ENCODE data around the gene PTTG1.

PTTG1 gene

GRCh38 chr5:160453751-160454150, 32.1 kb downstream of the PTTG1 start:
- no peak for DNase-seq (ENCODE audit: low read depth in 3 of 3)

- no peak for DNase-seq (ENCODE audit: low read depth in 3 of 3)
These were observed 33.9 kb downstream of the PTTG1 start for GRCh38 chr5:160455600-160455999.

GRCh38 chr5:160456480-160457177, 35.0 kb downstream of the PTTG1 start:
- no peak for DNase-seq (ENCODE audit: low read depth in 3 of 3)

GRCh38 chr5:160457252-160457651, 35.6 kb downstream of the PTTG1 start:
- no peak for DNase-seq (ENCODE audit: low read depth in 3 of 3)

- DNase-seq (ENCODE audit: low read depth in 3 of 3), result no peak
These were observed 37.4 kb downstream of the PTTG1 start for GRCh38 chr5:160458806-160459800.

GRCh38 chr5:160460377-160461049, 38.9 kb downstream of the PTTG1 start:
- DNase-seq (ENCODE audit: low read depth in 3 of 3), result no peak

- no peak for DNase-seq (ENCODE audit: low read depth in 3 of 3)
These were observed 39.7 kb downstream of the PTTG1 start for GRCh38 chr5:160461378-160461777.

- no peak for DNase-seq (ENCODE audit: low read depth in 3 of 3)
These were observed 40.5 kb downstream of the PTTG1 start for GRCh38 chr5:160462167-160462566.

- DNase-seq (ENCODE audit: low read depth in 3 of 3), result no peak
These were observed 41.6 kb downstream of the PTTG1 start for GRCh38 chr5:160463227-160463626.

GRCh38 chr5:160463740-160464465, 42.2 kb downstream of the PTTG1 start:
- DNase-seq (ENCODE audit: low read depth in 3 of 3), result no peak

GRCh38 chr5:160464466-160464797, 42.8 kb downstream of the PTTG1 start:
- no peak for DNase-seq (ENCODE audit: low read depth in 3 of 3)

GRCh38 chr5:160466116-160466515, 44.5 kb downstream of the PTTG1 start:
- DNase-seq (ENCODE audit: low read depth in 3 of 3), result no peak

- DNase-seq (ENCODE audit: low read depth in 3 of 3), result no peak
These were observed 45.4 kb downstream of the PTTG1 start for GRCh38 chr5:160466889-160467554.

GRCh38 chr5:160467555-160468362, 46.1 kb downstream of the PTTG1 start:
- DNase-seq (ENCODE audit: low read depth in 3 of 3), result peak; percentile 56 to 85 (median 66)

GRCh38 chr5:160468363-160468975, 46.8 kb downstream of the PTTG1 start:
- DNase-seq (ENCODE audit: low read depth in 3 of 3), result no peak

- no peak for DNase-seq (ENCODE audit: low read depth in 3 of 3)
These were observed 47.8 kb downstream of the PTTG1 start for GRCh38 chr5:160469156-160470144.

- no peak for DNase-seq (ENCODE audit: low read depth in 3 of 3)
These were observed 49.0 kb downstream of the PTTG1 start for GRCh38 chr5:160470437-160471361.

- no peak for DNase-seq (ENCODE audit: low read depth in 3 of 3)
These were observed 50.1 kb downstream of the PTTG1 start for GRCh38 chr5:160471761-160472160.

Measured in stimulated activated CD4-positive, alpha-beta T cell treated with anti-CD3 and anti-CD28 coated beads, TNF-alpha, amount 100 ng/mL, for 24 hours (primary cell).